Raji (cell line): ENCODE data around the gene PIK3C2B.
A peak's percentile ranks its signal among the peaks of the same experiment; 100 is the strongest.

ENCODE experiments used
- POLR2A ChIP-seq: IDR thresholded peaks from 2 replicates; pipeline ENCODE4 v1.6.1; 2011; ENCODE audit warnings: low read depth, low read length, control low read depth; ENCODE audit not compliant: insufficient read depth

Gene PIK3C2B

GRCh38 chr1:204513117-204513716, 18.6 kb upstream of the PIK3C2B start:
- peak; percentile 52; the same call in 1 of the 2 replicates for TF ChIP-seq POLR2A

- TF ChIP-seq POLR2A, result no peak
Observed at GRCh38 chr1:204511366-204511765, 16.8 kb upstream of the PIK3C2B start.

- no peak for TF ChIP-seq POLR2A
Observed at GRCh38 chr1:204509186-204509635, 14.6 kb upstream of the PIK3C2B start.

GRCh38 chr1:204507317-204508105, 12.9 kb upstream of the PIK3C2B start:
- TF ChIP-seq POLR2A, result no peak; the same call in 1 of the 2 replicates

- TF ChIP-seq POLR2A, result 0 out of 2 replicates have a peak, but pooled peaks have one; percentile 29
Observed at GRCh38 chr1:204506969-204507316, 12.3 kb upstream of the PIK3C2B start.

GRCh38 chr1:204506201-204506968, 11.8 kb upstream of the PIK3C2B start:
- no peak for TF ChIP-seq POLR2A

- TF ChIP-seq POLR2A, result no peak
Observed at GRCh38 chr1:204505674-204506200, 11.1 kb upstream of the PIK3C2B start.

GRCh38 chr1:204503913-204504519, 9.4 kb upstream of the PIK3C2B start:
- TF ChIP-seq POLR2A, result no peak

GRCh38 chr1:204503122-204503912, 8.7 kb upstream of the PIK3C2B start:
- TF ChIP-seq POLR2A, result no peak

GRCh38 chr1:204502241-204502640, 7.6 kb upstream of the PIK3C2B start:
- TF ChIP-seq POLR2A, result no peak

- TF ChIP-seq POLR2A, result no peak
Observed at GRCh38 chr1:204499511-204500468, 5.2 kb upstream of the PIK3C2B start.

- no peak for TF ChIP-seq POLR2A
Observed at GRCh38 chr1:204498981-204499380, 4.4 kb upstream of the PIK3C2B start.

GRCh38 chr1:204495777-204496176, 1.2 kb upstream of the PIK3C2B start:
- 0 out of 2 replicates have a peak, but pooled peaks have one; percentile 8 for TF ChIP-seq POLR2A
